Neural crest cell (in vitro differentiated cells): ENCODE results near the gene TFB2M. TPM values are rescaled to one million over a fixed set of nuclear protein-coding genes. Genes with fewer than 3 reads are reported as not detected.
"Not testable (repeated sequence)": the region's sequence is repeated elsewhere in the genome, so short reads cannot be mapped to it uniquely, and the experiment has no call there.

ENCODE experiments used
- DNase-seq: peaks from one replicate; pipeline ENCODE4 v3.0.0; 2021; ENCODE audit warnings: low read depth, mixed read lengths, low spot score
- H3K27ac Mint-ChIP-seq: one replicate; pipeline ENCODE4 v1.8.0; 2021; ENCODE audit warnings: mild to moderate bottlenecking, mixed read lengths; ENCODE audit not compliant: unreplicated experiment
- H3K27me3 Mint-ChIP-seq: 2 replicates; pipeline ENCODE4 v1.8.0; 2021; ENCODE audit warnings: low read depth, mild to moderate bottlenecking, mixed read lengths
- H3K36me3 Mint-ChIP-seq: 2 replicates; pipeline ENCODE4 v1.8.0; 2021; ENCODE audit warnings: low read depth, mild to moderate bottlenecking, mixed read lengths
- H3K4me1 Mint-ChIP-seq: 2 replicates; pipeline ENCODE4 v1.8.0; 2021; ENCODE audit warnings: mixed read lengths
- H3K4me3 Mint-ChIP-seq: one replicate; pipeline ENCODE4 v1.8.0; 2021; ENCODE audit warnings: mild to moderate bottlenecking, mixed read lengths
- H3K9me3 Mint-ChIP-seq: 2 replicates; pipeline ENCODE4 v1.8.0; 2021; ENCODE audit warnings: mixed read lengths
- CTCF ChIP-seq: fragments of 200-600 bp; sonication (generic); conservative IDR thresholded peaks from 2 replicates; pipeline ENCODE4 v1.5.0; 2021; ENCODE audit warnings: antibody characterized with exemption, mild to moderate bottlenecking
- long read RNA-seq: library from polyadenylated mRNA; unstranded; transcript quantifications from one replicate; pipeline ENCODE4 v2.0.0, GENCODE V29; 2020
- total RNA-seq: library from RNA; stranded (reverse); gene quantifications from 2 replicates; pipeline ENCODE4 v1.2.1, GENCODE V29; 2021

The TFB2M gene
- total RNA-seq, result 9.0 and 9.4 TPM in 2 replicates
- long read RNA-seq, transcript TFB2M-201 (8 exons, 1,848 nt), result major isoform, 91 of 94 reads
- long read RNA-seq, partial matches to known transcripts, result 0 of 94 reads
- long read RNA-seq, other reads (novel, unspliced or antisense), result 3 of 94 reads

DNA sequence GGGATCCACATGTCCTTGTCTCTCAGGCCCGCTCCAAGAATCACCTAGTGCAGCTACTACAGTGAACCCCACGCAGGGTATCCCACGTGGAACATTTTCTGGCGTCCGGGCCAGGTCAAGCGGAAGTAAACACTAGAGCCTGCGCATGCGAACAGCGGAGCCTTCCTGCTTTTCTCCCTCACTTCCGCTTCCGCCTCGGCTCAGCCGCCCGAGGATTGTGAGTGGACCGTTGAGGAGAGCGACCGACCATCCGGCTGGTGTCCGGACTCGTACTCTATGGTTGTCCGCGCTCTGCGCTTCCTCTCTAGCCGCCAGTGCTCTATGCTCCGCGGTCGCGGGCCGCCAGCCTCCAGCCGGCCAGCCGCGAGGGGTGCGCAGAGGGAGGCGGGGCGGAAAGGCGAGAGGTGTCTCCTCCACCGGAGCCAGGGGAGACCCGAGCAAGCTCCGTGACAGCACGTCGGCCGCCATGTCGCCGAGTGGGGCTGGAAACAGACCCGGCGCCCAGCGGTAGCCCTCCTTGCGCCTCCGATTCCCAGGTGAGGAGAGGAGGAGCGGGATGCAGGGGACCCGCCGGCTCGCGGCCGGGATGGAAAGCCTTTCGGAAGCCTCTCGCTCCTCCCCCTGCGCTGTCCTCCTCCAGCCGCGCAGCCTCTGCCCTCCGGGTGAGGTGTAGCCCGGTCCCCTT is at the start of gene TFB2M, which contains the start of gene CNST:
Gene TFB2M (minus strand): TSS at position 134 of the 685 bp plus-strand sequence. CDS start 123 bp downstream, at position 11.
Gene CNST (plus strand): TSS at position 329 of the 685 bp plus-strand sequence. CDS start 25,107 bp downstream, outside the sequence.
- peak within 1 kb of the TSS; percentile 91 for H3K27ac Mint-ChIP-seq
- H3K9me3 Mint-ChIP-seq, result no peaks in the 10 kb centered on the region
- DNase-seq, result peak; percentile 96
- H3K36me3 Mint-ChIP-seq, result no peaks in the 10 kb centered on the region
- no peak for TF ChIP-seq CTCF
- peak within 1 kb of the TSS; percentile 99 for H3K4me3 Mint-ChIP-seq
- H3K4me1 Mint-ChIP-seq, result peaks cover 30% of the 10 kb centered on the region
- no peaks in the 10 kb centered on the region for H3K27me3 Mint-ChIP-seq

DNA sequence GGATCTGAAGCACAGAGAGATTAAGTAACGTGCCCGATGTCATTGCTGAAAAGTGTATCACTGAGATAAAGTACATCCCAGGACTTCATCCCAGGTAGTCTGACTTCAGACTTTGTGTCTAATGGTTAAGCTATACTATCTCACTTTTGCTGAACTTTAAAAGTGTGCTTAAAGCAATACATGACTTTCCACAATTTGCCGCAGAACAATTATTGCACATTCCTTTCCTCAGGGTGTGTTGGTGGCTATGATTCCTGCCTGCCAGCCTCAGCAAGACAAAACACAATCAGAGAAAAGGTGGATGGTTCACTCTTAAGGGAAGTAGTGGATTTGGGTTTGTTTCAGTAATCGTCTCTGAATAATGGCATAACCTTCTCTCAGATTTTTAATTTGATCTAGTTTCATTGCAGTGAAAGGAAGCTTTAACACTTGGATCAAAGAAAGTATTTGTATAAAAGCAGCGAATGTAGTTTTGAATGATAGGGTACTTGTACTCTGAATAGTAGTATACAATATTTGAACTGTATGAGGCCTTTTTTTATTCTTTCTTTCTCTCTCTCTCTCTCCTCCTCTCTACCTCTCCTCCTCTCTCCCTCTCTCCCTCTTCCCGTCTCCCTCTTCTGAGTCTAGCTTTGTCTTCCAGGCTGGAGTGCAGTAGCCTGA is 47.2 kb upstream of the TFB2M start:
- Mint-ChIP-seq H3K4me3 (no peak overlapping the region), H3K36me3 (no peaks in the 10 kb centered on the region), H3K9me3 (no peaks in the 10 kb centered on the region), H3K27ac (peak overlapping the region; percentile 80), H3K4me1 (peaks cover 11% of the 10 kb centered on the region), H3K27me3 (no peaks in the 10 kb centered on the region)
- TF ChIP-seq CTCF, result no peak
- DNase-seq, result no peak

- no peak for DNase-seq
- Mint-ChIP-seq H3K36me3 (peaks cover 4% of the 10 kb centered on the region), H3K9me3 (no peaks in the 10 kb centered on the region), H3K4me3 (no peak overlapping the region), H3K27me3 (no peaks in the 10 kb centered on the region), H3K27ac (no peak overlapping the region), H3K4me1 (peaks cover 11% of the 10 kb centered on the region)
- no peak for TF ChIP-seq CTCF
Observed at GRCh38 chr1:246609632-246610031, 43.6 kb upstream of the TFB2M start.

GRCh38 chr1:246608616-246609376 is 42.7 kb upstream of the TFB2M start:
- TF ChIP-seq CTCF, result no peak
- H3K9me3 Mint-ChIP-seq, result no peaks in the 10 kb centered on the region
- no peaks in the 10 kb centered on the region for H3K27me3 Mint-ChIP-seq
- H3K27ac Mint-ChIP-seq, result no peak overlapping the region
- no peak for DNase-seq
- H3K36me3 Mint-ChIP-seq, result peaks cover 6% of the 10 kb centered on the region
- H3K4me1 Mint-ChIP-seq, result peaks cover 11% of the 10 kb centered on the region
- no peak overlapping the region for H3K4me3 Mint-ChIP-seq

GRCh38 chr1:246607462-246607861 is 41.4 kb upstream of the TFB2M start:
- H3K9me3 Mint-ChIP-seq, result peaks cover 3% of the 10 kb centered on the region
- H3K36me3 Mint-ChIP-seq, result peaks cover 11% of the 10 kb centered on the region
- H3K27me3 Mint-ChIP-seq, result no peaks in the 10 kb centered on the region
- peaks cover 11% of the 10 kb centered on the region for H3K4me1 Mint-ChIP-seq
- DNase-seq, result no peak
- TF ChIP-seq CTCF, result no peak
- no peak overlapping the region for H3K27ac Mint-ChIP-seq
- H3K4me3 Mint-ChIP-seq, result no peak overlapping the region

GRCh38 chr1:246605231-246605630 is 39.2 kb upstream of the TFB2M start:
- not testable (repeated sequence) for H3K27me3 Mint-ChIP-seq, H3K27ac Mint-ChIP-seq, DNase-seq, H3K4me3 Mint-ChIP-seq, H3K4me1 Mint-ChIP-seq, H3K9me3 Mint-ChIP-seq
- H3K36me3 Mint-ChIP-seq, result peaks cover 11% of the 10 kb centered on the region
